ENCODE results near the gene RBPJ.

Gene RBPJ

GRCh38 chr4:26424153-26424552 is 103.3 kb downstream of the RBPJ start:
- no peak for DNase-seq

- no peak for DNase-seq
Measured at GRCh38 chr4:26424838-26425237, 104.0 kb downstream of the RBPJ start.

GRCh38 chr4:26425953-26426352 is 105.1 kb downstream of the RBPJ start:
- no peak for DNase-seq

- DNase-seq = no peak
Measured at GRCh38 chr4:26426892-26427291, 106.1 kb downstream of the RBPJ start.

GRCh38 chr4:26429910-26430309 is 109.1 kb downstream of the RBPJ start:
- no peak for DNase-seq

- DNase-seq = no peak
Measured at GRCh38 chr4:26431461-26432180, 110.8 kb downstream of the RBPJ start.

GRCh38 chr4:26432419-26432818 is 111.6 kb downstream of the RBPJ start:
- no peak for DNase-seq

GRCh38 chr4:26433556-26433955 is 112.7 kb downstream of the RBPJ start:
- no peak for DNase-seq

GRCh38 chr4:26434030-26434639 is 113.3 kb downstream of the RBPJ start:
- no peak for DNase-seq

GRCh38 chr4:26441102-26441501 is 120.3 kb downstream of the RBPJ start:
- DNase-seq = no peak

- DNase-seq = no peak
Measured at GRCh38 chr4:26441771-26442170, 121.0 kb downstream of the RBPJ start.

GRCh38 chr4:26447378-26447777 is 126.6 kb downstream of the RBPJ start:
- DNase-seq = no peak

- DNase-seq = no peak
Measured at GRCh38 chr4:26450418-26450817, 129.6 kb downstream of the RBPJ start.

GRCh38 chr4:26451597-26451996 is 130.8 kb downstream of the RBPJ start:
- no peak for DNase-seq

- DNase-seq = peak; percentile 97
Measured at GRCh38 chr4:26452565-26453531, 132.0 kb downstream of the RBPJ start.

GRCh38 chr4:26454961-26455360 is 134.1 kb downstream of the RBPJ start:
- no peak for DNase-seq

- no peak for DNase-seq
Measured at GRCh38 chr4:26455571-26455970, 134.8 kb downstream of the RBPJ start.

- DNase-seq = no peak
Measured at GRCh38 chr4:26457412-26457811, 136.6 kb downstream of the RBPJ start.

- no peak for DNase-seq
Measured at GRCh38 chr4:26458157-26458561, 137.3 kb downstream of the RBPJ start.

GRCh38 chr4:26459054-26459755 is 138.4 kb downstream of the RBPJ start:
- peak; percentile 57 for DNase-seq

- DNase-seq = no peak
Measured at GRCh38 chr4:26459756-26460530, 139.1 kb downstream of the RBPJ start.

GRCh38 chr4:26462874-26463273 is 142.1 kb downstream of the RBPJ start:
- DNase-seq = no peak
